GM12878 (cell line): ENCODE measurements around the gene PHYH. TPM values are rescaled to one million over a fixed set of nuclear protein-coding genes. Genes with fewer than 3 reads are reported as not detected.

Source experiments
- ATAC-seq: fragments of 200-7000 bp; cut with Tn5 transposase; 3 replicates; pipeline ENCODE4 v1.9.1; 2020; ENCODE audit warnings: mild to moderate bottlenecking, moderate library complexity
- BruUV-seq: library from RNA; stranded (reverse); fragments of 400-500 nt; replicated peaks from 2 replicates; lab custom pipeline; 2021; lab: Mats Ljungman, UMichigan
- CTCF ChIA-PET: fragments of 300-600 bp; sonication (Branson Sonifier 250); formaldehyde crosslinking; extraction: SDS; loops from one replicate; lab custom pipeline; 2021; ENCODE audit warnings: inconsistent platforms; lab: Yijun Ruan, JAX
- POLR2A ChIA-PET: fragments of 350-600 bp; formaldehyde crosslinking; extraction: SDS; loops from one replicate; lab custom pipeline; 2021; ENCODE audit warnings: inconsistent platforms; lab: Charles Lee
- RAD21 ChIA-PET: fragments of 300-600 bp; sonication (Branson Sonifier 250); formaldehyde crosslinking; loops from one replicate; lab custom pipeline; 2023; ENCODE audit warnings: antibody characterized with exemption; ENCODE audit not compliant: unreplicated experiment; lab: Charles Lee
- SMC1A ChIA-PET: fragments of 300-600 bp; sonication (Branson Sonifier 250); formaldehyde crosslinking; loops from one replicate; lab custom pipeline; 2023; ENCODE audit not compliant: unreplicated experiment, uncharacterized antibody; lab: Charles Lee
- DNase-seq: peaks from one replicate; pipeline ENCODE4 v3.0.0-alpha.2; 2011; ENCODE audit warnings: low read depth, low spot score
- FAIRE-seq: peaks from 3 replicates; lab custom pipeline; 2011; peaks lifted over from hg19 to GRCh38; lab: Jason Lieb, UNC
- H2AFZ ChIP-seq: 2 replicates; pipeline ENCODE4 v1.6.0; 2011; ENCODE audit warnings: low read depth, low read length, control low read depth; ENCODE audit not compliant: control insufficient read depth
- H3K27ac ChIP-seq: 2 replicates; pipeline ENCODE4 v1.5.1; 2011; ENCODE audit warnings: control low read depth; ENCODE audit not compliant: control insufficient read depth, insufficient read depth
- H3K27me3 ChIP-seq, 2 experiments: replicated peaks in 1 of 2; 2 replicates each; pipeline versions ENCODE4 v1.6.0 to v1.6.1; 2011; ENCODE audit warnings: low read length in 1 of 2; ENCODE audit not compliant: control insufficient read depth in 2 of 2, insufficient read depth in 2 of 2
- H3K36me3 ChIP-seq, 2 experiments: 2 replicates each; pipeline ENCODE4 v1.5.1; 2011; ENCODE audit warnings: low read length in 1 of 2; ENCODE audit not compliant: control insufficient read depth in 2 of 2, insufficient read depth in 2 of 2
- H3K4me1 ChIP-seq: 2 replicates; pipeline ENCODE4 v1.6.1; 2011; ENCODE audit warnings: mild to moderate bottlenecking, low read length, moderate library complexity, mixed read lengths; ENCODE audit not compliant: control insufficient read depth, insufficient read depth
- H3K4me2 ChIP-seq: 2 replicates; pipeline ENCODE4 v1.6.0; 2011; ENCODE audit warnings: control low read depth; ENCODE audit not compliant: control insufficient read depth, insufficient read depth
- H3K4me3 ChIP-seq: fragments of 200-600 bp; sonication (generic); 2 replicates; pipeline ENCODE4 v1.5.1; 2016
- H3K79me2 ChIP-seq: 2 replicates; pipeline ENCODE4 v1.6.0; 2011; ENCODE audit warnings: low read length; ENCODE audit not compliant: control insufficient read depth, insufficient read depth
- H3K9ac ChIP-seq: 2 replicates; pipeline ENCODE4 v1.8.0; 2011; ENCODE audit warnings: low read length, control low read depth, mixed read lengths; ENCODE audit not compliant: control insufficient read depth, insufficient read depth
- H3K9me3 ChIP-seq: replicated peaks from 3 replicates; pipeline ENCODE4 v1.5.1; 2011; ENCODE audit warnings: mild to moderate bottlenecking, low read length; ENCODE audit not compliant: control insufficient read depth, insufficient read depth
- H4K20me1 ChIP-seq: 2 replicates; pipeline ENCODE4 v1.6.0; 2011; ENCODE audit not compliant: control insufficient read depth, insufficient read depth
- ATF3 ChIP-seq: IDR thresholded peaks from 2 replicates; pipeline ENCODE4 v1.6.1; 2011; ENCODE audit warnings: low read depth, mild to moderate bottlenecking, low read length, moderate library complexity, borderline replicate concordance; ENCODE audit errors: extremely low read depth
- HDGF ChIP-seq: fragments of 450-650 bp; IDR thresholded peaks from 2 replicates; pipeline ENCODE4 v1.6.1; 2016; ENCODE audit warnings: antibody characterized with exemption
- PBX3 ChIP-seq: IDR thresholded peaks from 2 replicates; pipeline ENCODE4 v1.6.1; 2011; ENCODE audit warnings: mild to moderate bottlenecking, low read depth, low read length, moderate library complexity; ENCODE audit not compliant: insufficient replicate concordance
- PML ChIP-seq: IDR thresholded peaks from 2 replicates; pipeline ENCODE4 v1.6.1; 2012; ENCODE audit warnings: low read length, inconsistent platforms
- RUNX3 ChIP-seq: IDR thresholded peaks from 2 replicates; pipeline ENCODE4 v1.6.1; 2012; ENCODE audit warnings: low read length, inconsistent platforms
- SMAD1 ChIP-seq: fragments of 450-650 bp; IDR thresholded peaks from 2 replicates; pipeline ENCODE4 v1.6.1; 2018; ENCODE audit warnings: mild to moderate bottlenecking, low read depth; ENCODE audit not compliant: partially characterized antibody
- SMC3 ChIP-seq: IDR thresholded peaks from 2 replicates; pipeline ENCODE4 v1.6.1; 2011; ENCODE audit warnings: low read length, improper control_type of control experiment, borderline replicate concordance
- SP1 ChIP-seq: IDR thresholded peaks from one replicate; pipeline ENCODE4 v1.6.1; 2011; ENCODE audit warnings: low read depth, low read length
- TAF1 ChIP-seq: IDR thresholded peaks from 2 replicates; pipeline ENCODE4 v1.6.1; 2011; ENCODE audit warnings: mild to moderate bottlenecking, low read depth, low read length, borderline replicate concordance
- WGBS: methylation state at CpG from one replicate; pipeline ENCODE4 v1.1.6; 2016; ENCODE audit warnings: low lambda C conversion rate; ENCODE audit not compliant: insufficient replicate concordance, insufficient coverage; ENCODE audit errors: missing lambda C conversion rate; 5-methylcytosine and 5-hydroxymethylcytosine counted together
- in situ Hi-C: fragments of 300-500 bp; cut with MboI; formaldehyde crosslinking; loops from 9 replicates; pipeline ENCODE4 v1.14.3; 2018; ENCODE audit warnings: mixed read lengths
- intact Hi-C: fragments of 100-400 bp; cut with micrococcal nuclease; formaldehyde crosslinking; loops from one replicate; pipeline ENCODE4 v1.14.2; 2022; ENCODE audit not compliant: unreplicated experiment
- polyA plus RNA-seq, 11 experiments: library from polyadenylated mRNA; depleted of rRNA in 4 of 11; unstranded in 6 of 11; stranded (reverse) in 5 of 11; fragments of >200 nt; fragmentation: Nextera tagmentation in 4 of 11; fragmentation: Illumina TruSeq in 1 of 11; extraction: Ambion mirVana in 4 of 11; extraction: Trizol in 1 of 11; gene quantifications; 1 replicate in 1 of 11; 2 replicates in 10 of 11; pipeline versions ENCODE4 v1.2.1 to v1.2.3, GENCODE V29; 2011 to 2016; ENCODE audit warnings: inconsistent platforms in 2 of 11, missing spikeins in 2 of 11, low read depth in 1 of 11
- total RNA-seq, 4 experiments: library from RNA; depleted of rRNA in 3 of 4; stranded (reverse); fragments of >200 nt in 3 of 4; fragmentation: Illumina TruSeq in 1 of 4; extraction: Trizol in 1 of 4; gene quantifications; 2 replicates each; pipeline versions ENCODE4 v1.2.1 to v1.2.3, GENCODE V29; 2013 to 2021
- TF ChIP-seq, protein P1 (sequence below): fragments of 450-650 bp; IDR thresholded peaks from 2 replicates; pipeline ENCODE4 v1.6.1; 2016; ENCODE audit warnings: mild to moderate bottlenecking, moderate library complexity, borderline replicate concordance

The PHYH gene
- total and polyA plus RNA-seq, 10 of the 15 experiments (the other 5 are each of a cell fraction or from before 2014, with no cell fraction given) = 3.2 to 10.3 (median 5.0) TPM

DNA sequence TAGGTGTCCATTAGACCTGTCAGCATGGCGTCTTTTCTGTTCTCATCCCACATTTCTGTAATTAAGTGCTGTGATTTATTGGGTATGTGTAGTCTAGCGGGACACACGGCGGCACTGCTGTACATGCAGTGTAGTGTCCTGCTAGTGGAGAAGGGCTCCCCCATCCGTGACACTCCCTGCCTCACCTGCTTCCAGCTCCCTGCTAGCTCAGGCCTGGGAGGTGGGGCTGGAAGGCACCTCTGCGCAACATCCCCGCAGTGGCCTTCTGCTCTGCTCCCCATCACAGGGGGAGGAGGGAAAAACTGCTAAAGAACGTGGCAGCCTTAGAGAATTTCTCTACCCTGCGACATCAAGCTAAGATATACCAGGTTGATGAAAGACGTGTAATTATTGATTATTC, 28.7 kb upstream of the PHYH start (continued):
- TF ChIP-seq RUNX3 (no peak), PML (no peak), TAF1 (no peak)

DNA sequence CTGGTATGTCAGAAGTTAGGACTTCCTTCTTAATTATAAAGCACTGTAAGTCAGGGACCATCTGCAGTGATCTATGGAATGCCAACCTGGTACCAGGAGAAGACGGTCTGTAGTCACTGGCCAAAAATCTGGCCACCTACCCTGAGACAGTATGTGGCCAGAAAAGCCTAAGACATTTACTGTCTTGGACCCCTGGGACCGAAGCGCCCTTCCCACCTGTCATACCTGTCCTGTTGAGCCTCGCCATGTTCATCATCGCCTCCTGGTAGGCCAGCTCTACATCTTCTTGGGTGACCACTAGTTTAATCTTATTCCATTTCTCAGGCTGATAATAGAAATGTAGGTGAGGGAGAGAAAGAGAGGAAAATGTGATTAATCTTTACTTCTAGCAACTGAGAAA, 28.3 kb upstream of the PHYH start:
- Histone ChIP-seq H3K36me3 (peaks cover 7 to 32% of the 10 kb centered on the region in 2 experiments), H3K79me2 (no peaks in the 10 kb centered on the region), H3K4me2 (no peak overlapping the region), H4K20me1 (no peaks in the 10 kb centered on the region), H2AFZ (no peak overlapping the region), H3K9me3 (no peaks in the 10 kb centered on the region), H3K27me3 (no peaks in the 10 kb centered on the region), H3K4me3 (no peak overlapping the region), H3K27ac (no peak overlapping the region), H3K9ac (no peak overlapping the region), H3K4me1 (no peaks in the 10 kb centered on the region)
- no TSS peak for BruUV-seq
- ATAC-seq (no peak), DNase-seq (no peak), FAIRE-seq (no peak)
- TF ChIP-seq, protein P1, sequence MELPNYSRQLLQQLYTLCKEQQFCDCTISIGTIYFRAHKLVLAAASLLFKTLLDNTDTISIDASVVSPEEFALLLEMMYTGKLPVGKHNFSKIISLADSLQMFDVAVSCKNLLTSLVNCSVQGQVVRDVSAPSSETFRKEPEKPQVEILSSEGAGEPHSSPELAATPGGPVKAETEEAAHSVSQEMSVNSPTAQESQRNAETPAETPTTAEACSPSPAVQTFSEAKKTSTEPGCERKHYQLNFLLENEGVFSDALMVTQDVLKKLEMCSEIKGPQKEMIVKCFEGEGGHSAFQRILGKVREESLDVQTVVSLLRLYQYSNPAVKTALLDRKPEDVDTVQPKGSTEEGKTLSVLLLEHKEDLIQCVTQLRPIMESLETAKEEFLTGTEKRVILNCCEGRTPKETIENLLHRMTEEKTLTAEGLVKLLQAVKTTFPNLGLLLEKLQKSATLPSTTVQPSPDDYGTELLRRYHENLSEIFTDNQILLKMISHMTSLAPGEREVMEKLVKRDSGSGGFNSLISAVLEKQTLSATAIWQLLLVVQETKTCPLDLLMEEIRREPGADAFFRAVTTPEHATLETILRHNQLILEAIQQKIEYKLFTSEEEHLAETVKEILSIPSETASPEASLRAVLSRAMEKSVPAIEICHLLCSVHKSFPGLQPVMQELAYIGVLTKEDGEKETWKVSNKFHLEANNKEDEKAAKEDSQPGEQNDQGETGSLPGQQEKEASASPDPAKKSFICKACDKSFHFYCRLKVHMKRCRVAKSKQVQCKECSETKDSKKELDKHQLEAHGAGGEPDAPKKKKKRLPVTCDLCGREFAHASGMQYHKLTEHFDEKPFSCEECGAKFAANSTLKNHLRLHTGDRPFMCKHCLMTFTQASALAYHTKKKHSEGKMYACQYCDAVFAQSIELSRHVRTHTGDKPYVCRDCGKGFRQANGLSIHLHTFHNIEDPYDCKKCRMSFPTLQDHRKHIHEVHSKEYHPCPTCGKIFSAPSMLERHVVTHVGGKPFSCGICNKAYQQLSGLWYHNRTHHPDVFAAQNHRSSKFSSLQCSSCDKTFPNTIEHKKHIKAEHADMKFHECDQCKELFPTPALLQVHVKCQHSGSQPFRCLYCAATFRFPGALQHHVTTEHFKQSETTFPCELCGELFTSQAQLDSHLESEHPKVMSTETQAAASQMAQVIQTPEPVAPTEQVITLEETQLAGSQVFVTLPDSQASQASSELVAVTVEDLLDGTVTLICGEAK = no peak
- no peak for TF ChIP-seq PBX3
- TF ChIP-seq HDGF = no peak
- no peak for TF ChIP-seq SMC3
- no peak for TF ChIP-seq ATF3
- no peak for TF ChIP-seq SP1
- TF ChIP-seq SMAD1 = no peak
- WGBS = 100% methylated on average over 5 of the region's 5 CpGs
- SMC1A ChIA-PET = no interaction called here
- RAD21 ChIA-PET = no interaction called here
- intact Hi-C loops = no loop called here
- in situ Hi-C loops = no loop called here
- CTCF ChIA-PET = interaction anchor here (1.4 kb wide), 1 partner anchor 26 kb away, joined by 4 read pairs; no protein-coding TSS in a partner anchor
- POLR2A ChIA-PET = no interaction called here
